Measurements from ENCODE around the gene RPA3. TPM values are rescaled to one million over a fixed set of nuclear protein-coding genes. Genes with fewer than 3 reads are reported as not detected.

Gene RPA3
- total RNA-seq, 1 experiment from 2014 or later, result 90.2 TPM

- peaks cover 14% of the 10 kb centered on the region for H3K4me1 ChIP-seq
- intact Hi-C loops (cut with micrococcal nuclease; ENCODE audit: unreplicated experiment), result no loop called here
- ChIA-PET CTCF (no interaction called here), POLR2A (no interaction called here)
- no peak for TF ChIP-seq CTCF (IDR thresholded peaks at IDR 0.05; ENCODE audit: insufficient read depth in 1 of 2, low read depth in 1 of 2, low read length in 1 of 2, severe bottlenecking in 1 of 2, unreplicated experiment in 1 of 2)
- no peak overlapping the region for H3K27ac Mint-ChIP-seq (ENCODE audit: unreplicated experiment)
- H3K36me3 Mint-ChIP-seq (ENCODE audit: insufficient read depth, unreplicated experiment), result no peaks in the 10 kb centered on the region
- H3K4me3 Mint-ChIP-seq (ENCODE audit: unreplicated experiment), result no peak overlapping the region
- H3K4me3 ChIP-seq (ENCODE audit: low read depth, low read length), result no peak overlapping the region
- no peaks in the 10 kb centered on the region for H3K36me3 ChIP-seq (ENCODE audit: control insufficient read depth, insufficient read depth, low read length)
- no TSS peak for BruUV-seq (replicated peaks)
- H3K4me1 Mint-ChIP-seq (ENCODE audit: low read depth, unreplicated experiment), result peaks cover 17% of the 10 kb centered on the region
- no peaks in the 10 kb centered on the region for H3K27me3 Mint-ChIP-seq (ENCODE audit: insufficient read depth, unreplicated experiment)
- DNase-seq, result peak in 1 of 2 experiments; percentile 7
- no peaks in the 10 kb centered on the region for H3K9me3 ChIP-seq
- no peaks in the 10 kb centered on the region for H3K9me3 Mint-ChIP-seq (ENCODE audit: unreplicated experiment)
- no peaks in the 10 kb centered on the region for H3K27me3 ChIP-seq (replicated peaks; ENCODE audit: control insufficient read depth, insufficient read depth, low read length)
Measured at GRCh38 chr7:7709291-7709690, 9.1 kb downstream of the RPA3 start.

GRCh38 chr7:7707806-7708205, 10.6 kb downstream of the RPA3 start:
- intact Hi-C loops (cut with micrococcal nuclease; ENCODE audit: unreplicated experiment), result no loop called here
- no peak for DNase-seq
- Histone ChIP-seq H3K4me1 (peaks cover 14% of the 10 kb centered on the region), H3K9me3 (no peaks in the 10 kb centered on the region), H3K36me3 (ENCODE audit: control insufficient read depth, insufficient read depth, low read length) (no peaks in the 10 kb centered on the region), H3K27me3 (replicated peaks; ENCODE audit: control insufficient read depth, insufficient read depth, low read length) (no peaks in the 10 kb centered on the region), H3K4me3 (ENCODE audit: low read depth, low read length) (no peak overlapping the region)
- ChIA-PET CTCF (no interaction called here), POLR2A (no interaction called here)
- Mint-ChIP-seq H3K27ac (ENCODE audit: unreplicated experiment) (no peak overlapping the region), H3K4me1 (ENCODE audit: low read depth, unreplicated experiment) (peaks cover 17% of the 10 kb centered on the region), H3K4me3 (ENCODE audit: unreplicated experiment) (no peak overlapping the region), H3K27me3 (ENCODE audit: insufficient read depth, unreplicated experiment) (no peaks in the 10 kb centered on the region), H3K36me3 (ENCODE audit: insufficient read depth, unreplicated experiment) (no peaks in the 10 kb centered on the region), H3K9me3 (ENCODE audit: unreplicated experiment) (no peaks in the 10 kb centered on the region)
- BruUV-seq (replicated peaks), result no TSS peak
- TF ChIP-seq CTCF (IDR thresholded peaks at IDR 0.05; ENCODE audit: insufficient read depth in 1 of 2, low read depth in 1 of 2, low read length in 1 of 2, severe bottlenecking in 1 of 2, unreplicated experiment in 1 of 2), result no peak

GRCh38 chr7:7707246-7707645, 11.2 kb downstream of the RPA3 start:
- intact Hi-C loops (cut with micrococcal nuclease; ENCODE audit: unreplicated experiment), result no loop called here
- Mint-ChIP-seq H3K4me1 (ENCODE audit: low read depth, unreplicated experiment) (peaks cover 17% of the 10 kb centered on the region), H3K27me3 (ENCODE audit: insufficient read depth, unreplicated experiment) (no peaks in the 10 kb centered on the region), H3K27ac (ENCODE audit: unreplicated experiment) (no peak overlapping the region), H3K4me3 (ENCODE audit: unreplicated experiment) (no peak overlapping the region), H3K36me3 (ENCODE audit: insufficient read depth, unreplicated experiment) (no peaks in the 10 kb centered on the region), H3K9me3 (ENCODE audit: unreplicated experiment) (no peaks in the 10 kb centered on the region)
- BruUV-seq (replicated peaks), result no TSS peak
- H3K4me1 ChIP-seq, result peaks cover 14% of the 10 kb centered on the region
- POLR2A ChIA-PET, result no interaction called here
- CTCF ChIA-PET, result no interaction called here
- H3K4me3 ChIP-seq (ENCODE audit: low read depth, low read length), result no peak overlapping the region
- no peaks in the 10 kb centered on the region for H3K27me3 ChIP-seq (replicated peaks; ENCODE audit: control insufficient read depth, insufficient read depth, low read length)
- H3K9me3 ChIP-seq, result no peaks in the 10 kb centered on the region
- no peaks in the 10 kb centered on the region for H3K36me3 ChIP-seq (ENCODE audit: control insufficient read depth, insufficient read depth, low read length)
- no peak for TF ChIP-seq CTCF (IDR thresholded peaks at IDR 0.05; ENCODE audit: insufficient read depth in 1 of 2, low read depth in 1 of 2, low read length in 1 of 2, severe bottlenecking in 1 of 2, unreplicated experiment in 1 of 2)
- no peak for DNase-seq
